AG09319 (cell line): ENCODE data around the gene FADS1.
A peak's percentile ranks its signal among the peaks of the same experiment; 100 is the strongest.

Experiments
- DNase-seq: peaks from one replicate; pipeline ENCODE4 v3.0.0-alpha.2; 2010; ENCODE audit warnings: low read depth; ENCODE audit errors: extremely low read depth
- CTCF ChIP-seq: IDR thresholded peaks from 2 replicates; pipeline ENCODE4 v1.5.1; 2011; ENCODE audit warnings: low read depth, mild to moderate bottlenecking, inconsistent platforms, low read length, moderate library complexity

Gene FADS1

GRCh38 chr11:61754534-61755482 lies 62.0 kb downstream of the FADS1 start:
- TF ChIP-seq CTCF = no peak
- DNase-seq = no peak

GRCh38 chr11:61753672-61754071 lies 63.1 kb downstream of the FADS1 start:
- TF ChIP-seq CTCF = no peak

GRCh38 chr11:61752925-61753521 lies 63.8 kb downstream of the FADS1 start:
- DNase-seq = no peak
- no peak for TF ChIP-seq CTCF

More at GRCh38 chr11:61753672-61754071, 63.1 kb downstream of the FADS1 start:
- no peak for DNase-seq

GRCh38 chr11:61752117-61752924 lies 64.5 kb downstream of the FADS1 start, which contains the start of gene MYRF:
TSS of gene MYRF (plus strand) at chr11:61752636. CDS start at chr11:61752745, 109 bp downstream.
- peak; percentile 36 for TF ChIP-seq CTCF
- no peak for DNase-seq

GRCh38 chr11:61751384-61751783 lies 65.4 kb downstream of the FADS1 start:
- no peak for TF ChIP-seq CTCF
- no peak for DNase-seq

- TF ChIP-seq CTCF = no peak
Observed at GRCh38 chr11:61750631-61751273, 66.1 kb downstream of the FADS1 start.

More at GRCh38 chr11:61750631-61751273, 66.1 kb downstream of the FADS1 start:
- no peak for DNase-seq
